Measurements from ENCODE around the gene PDE3A.

- TF ChIP-seq, protein P1, sequence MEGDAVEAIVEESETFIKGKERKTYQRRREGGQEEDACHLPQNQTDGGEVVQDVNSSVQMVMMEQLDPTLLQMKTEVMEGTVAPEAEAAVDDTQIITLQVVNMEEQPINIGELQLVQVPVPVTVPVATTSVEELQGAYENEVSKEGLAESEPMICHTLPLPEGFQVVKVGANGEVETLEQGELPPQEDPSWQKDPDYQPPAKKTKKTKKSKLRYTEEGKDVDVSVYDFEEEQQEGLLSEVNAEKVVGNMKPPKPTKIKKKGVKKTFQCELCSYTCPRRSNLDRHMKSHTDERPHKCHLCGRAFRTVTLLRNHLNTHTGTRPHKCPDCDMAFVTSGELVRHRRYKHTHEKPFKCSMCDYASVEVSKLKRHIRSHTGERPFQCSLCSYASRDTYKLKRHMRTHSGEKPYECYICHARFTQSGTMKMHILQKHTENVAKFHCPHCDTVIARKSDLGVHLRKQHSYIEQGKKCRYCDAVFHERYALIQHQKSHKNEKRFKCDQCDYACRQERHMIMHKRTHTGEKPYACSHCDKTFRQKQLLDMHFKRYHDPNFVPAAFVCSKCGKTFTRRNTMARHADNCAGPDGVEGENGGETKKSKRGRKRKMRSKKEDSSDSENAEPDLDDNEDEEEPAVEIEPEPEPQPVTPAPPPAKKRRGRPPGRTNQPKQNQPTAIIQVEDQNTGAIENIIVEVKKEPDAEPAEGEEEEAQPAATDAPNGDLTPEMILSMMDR (IDR thresholded peaks at IDR 0.05) = no peak
- TF ChIP-seq POLR2AphosphoS5 (IDR thresholded peaks at IDR 0.05) (no peak), EP300 (IDR thresholded peaks at IDR 0.05) (no peak), POLR2A (IDR thresholded peaks at IDR 0.05) (no peak)
These were observed 288.3 kb downstream of the PDE3A start for GRCh38 chr12:20656600-20656999.
